Medulla oblongata (tissue), 1 donor: ENCODE measurements around the gene C1QB.

ENCODE experiments used
- DNase-seq: peaks from one replicate; pipeline ENCODE4 v3.0.0-alpha.2; 2015; ENCODE audit errors: extremely low spot score

The C1QB gene

DNA sequence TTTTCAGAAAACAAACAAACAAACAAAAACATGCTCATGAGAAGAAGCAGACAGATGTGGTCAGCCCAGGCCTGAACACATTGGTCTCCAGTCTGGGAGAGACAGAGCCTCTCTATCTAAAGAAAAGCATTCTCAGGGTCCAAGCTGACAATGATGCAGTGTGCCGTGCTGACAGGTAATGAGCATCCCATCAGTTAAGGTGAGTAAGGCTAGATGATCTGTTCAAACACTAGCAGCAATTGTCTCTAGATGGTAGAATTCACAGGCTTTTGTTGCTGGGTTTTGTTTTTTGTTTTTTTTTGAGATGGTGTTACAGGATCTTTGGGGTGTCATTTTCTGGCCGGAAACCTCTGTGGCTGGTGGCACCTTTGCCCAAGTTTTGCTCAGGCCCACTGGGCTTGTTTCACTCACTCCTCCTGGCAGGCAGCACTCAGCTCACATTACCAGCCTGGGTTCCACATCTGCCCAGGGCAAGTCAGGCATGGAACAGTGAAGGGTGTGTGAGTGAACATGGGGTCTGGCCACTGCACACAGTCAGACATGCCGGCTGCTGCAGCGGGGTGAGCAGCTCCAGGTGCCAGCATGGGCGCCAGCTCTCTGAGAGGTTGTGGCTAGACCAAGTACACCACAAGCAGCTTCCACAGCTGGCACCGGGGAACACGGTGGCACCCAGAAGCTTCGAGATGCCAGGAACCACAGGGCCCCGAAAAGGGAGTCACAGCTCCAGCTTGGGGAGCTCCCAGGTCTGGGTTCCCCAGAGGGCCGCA lies 19.2 kb upstream of the C1QB start:
- no peak for DNase-seq

DNA sequence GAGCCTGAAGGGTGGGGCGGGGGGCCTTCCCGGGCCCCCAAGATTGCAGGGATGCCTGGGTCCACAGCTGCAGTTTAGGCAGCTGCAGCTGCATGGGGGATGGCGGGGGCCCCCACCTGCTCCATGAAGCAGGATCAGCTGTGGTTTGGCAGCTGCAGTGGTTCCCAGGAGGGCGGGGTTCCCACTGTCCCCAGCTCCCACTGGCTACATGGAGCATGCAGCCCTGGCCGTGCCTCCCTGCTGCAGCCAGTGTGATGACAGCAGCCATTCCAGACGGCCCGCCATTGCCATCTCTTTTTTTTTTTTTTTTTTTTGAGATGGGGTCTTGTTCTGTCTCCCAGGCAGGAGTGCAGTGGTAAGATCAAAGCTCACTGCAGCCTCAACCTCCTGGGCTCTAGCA lies 17.6 kb upstream of the C1QB start:
- no peak for DNase-seq

DNA sequence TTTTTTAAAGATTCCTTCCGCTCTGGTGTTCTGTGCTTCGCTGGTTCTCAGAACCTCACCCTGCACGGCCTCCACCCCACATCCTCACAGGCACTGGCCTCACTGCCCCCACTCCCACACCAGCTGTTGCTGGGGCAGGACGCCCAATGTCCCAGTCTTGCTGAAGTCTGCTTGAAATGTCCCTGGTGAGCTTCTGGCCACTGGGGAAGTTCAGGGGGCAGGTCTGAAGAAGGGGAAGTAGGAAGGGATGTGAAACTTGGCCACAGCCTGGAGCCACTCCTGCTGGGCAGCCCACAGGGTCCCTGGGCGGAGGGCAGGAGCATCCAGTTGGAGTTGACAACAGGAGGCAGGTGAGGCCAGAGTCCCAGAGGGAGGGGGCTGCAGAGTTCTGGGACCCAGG lies 16.7 kb upstream of the C1QB start, which contains the start of gene C1QA:
Gene C1QA (plus strand): TSS at position 276 of the 400 bp plus-strand sequence. CDS start 989 bp downstream, outside the sequence.
- DNase-seq, result peak; percentile 84

DNA sequence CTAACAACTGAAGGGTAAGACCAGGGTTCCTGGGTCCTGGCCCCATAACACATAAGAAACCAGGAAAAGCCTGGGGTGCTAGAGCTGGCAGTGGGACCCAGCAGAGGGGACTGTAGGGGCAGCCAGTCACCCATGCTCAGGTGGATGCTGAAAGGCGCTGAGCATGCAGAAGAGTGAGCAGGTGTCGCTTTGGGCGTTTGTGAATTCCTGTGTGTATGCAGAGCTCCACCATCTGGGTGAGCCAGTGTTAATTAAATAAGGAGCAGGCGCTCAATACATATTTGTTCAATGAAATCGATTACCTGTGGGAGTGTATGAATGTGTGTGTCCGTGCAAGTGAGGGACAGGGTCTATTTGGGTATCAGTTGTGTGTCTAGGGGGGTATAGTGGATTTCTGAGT lies 16.1 kb upstream of the C1QB start:
- no peak for DNase-seq

DNA sequence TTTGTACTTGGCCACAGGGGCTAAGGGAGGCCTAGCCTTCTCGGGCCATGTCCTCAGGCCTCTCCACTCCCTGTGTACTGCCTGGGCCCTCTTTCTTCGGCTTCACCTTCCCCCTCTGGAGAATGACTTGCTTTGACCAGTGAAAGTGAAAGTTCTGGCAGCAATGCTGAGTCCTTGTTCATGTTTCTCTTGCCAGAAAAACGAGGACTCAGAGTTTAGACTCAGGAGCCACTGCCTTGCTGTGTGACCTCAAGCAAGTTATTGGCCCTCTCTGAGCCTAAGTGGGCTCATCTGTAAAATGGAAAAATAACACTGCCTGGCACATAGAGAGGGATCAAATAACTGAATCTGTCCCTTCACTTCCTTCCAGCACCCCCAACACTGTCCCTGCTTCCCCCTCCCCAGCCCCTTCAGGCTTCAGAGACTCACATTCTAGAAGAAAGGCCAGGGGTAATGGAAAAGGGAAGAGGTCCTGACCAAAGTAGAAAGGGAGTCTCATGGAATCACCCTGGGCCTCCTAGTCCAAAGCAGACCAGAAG lies 15.1 kb upstream of the C1QB start:
- no peak for DNase-seq

DNA sequence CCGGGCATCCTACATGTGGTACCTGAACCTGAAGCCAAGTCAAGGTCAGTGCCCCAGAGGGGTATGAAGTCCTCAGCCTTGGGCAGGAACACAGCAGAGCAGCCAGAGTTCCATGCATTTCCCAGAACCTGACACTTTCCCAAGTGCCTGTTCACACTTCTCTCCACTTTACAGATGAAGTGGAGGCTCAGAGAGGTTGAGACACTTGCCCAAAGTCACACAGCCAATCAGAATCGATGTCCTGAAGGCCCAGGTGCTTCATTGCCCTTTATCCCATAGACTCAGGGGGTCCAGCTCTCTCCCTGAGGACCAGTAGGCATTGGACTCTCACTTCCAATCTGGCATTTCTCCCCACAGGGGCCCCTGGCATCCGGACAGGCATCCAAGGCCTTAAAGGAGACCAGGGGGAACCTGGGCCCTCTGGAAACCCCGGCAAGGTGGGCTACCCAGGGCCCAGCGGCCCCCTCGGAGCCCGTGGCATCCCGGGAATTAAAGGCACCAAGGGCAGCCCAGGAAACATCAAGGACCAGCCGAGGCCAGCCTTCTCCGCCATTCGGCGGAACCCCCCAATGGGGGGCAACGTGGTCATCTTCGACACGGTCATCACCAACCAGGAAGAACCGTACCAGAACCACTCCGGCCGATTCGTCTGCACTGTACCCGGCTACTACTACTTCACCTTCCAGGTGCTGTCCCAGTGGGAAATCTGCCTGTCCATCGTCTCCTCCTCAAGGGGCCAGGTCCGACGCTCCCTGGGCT lies 14.4 kb upstream of the C1QB start:
- DNase-seq, result no peak

DNA sequence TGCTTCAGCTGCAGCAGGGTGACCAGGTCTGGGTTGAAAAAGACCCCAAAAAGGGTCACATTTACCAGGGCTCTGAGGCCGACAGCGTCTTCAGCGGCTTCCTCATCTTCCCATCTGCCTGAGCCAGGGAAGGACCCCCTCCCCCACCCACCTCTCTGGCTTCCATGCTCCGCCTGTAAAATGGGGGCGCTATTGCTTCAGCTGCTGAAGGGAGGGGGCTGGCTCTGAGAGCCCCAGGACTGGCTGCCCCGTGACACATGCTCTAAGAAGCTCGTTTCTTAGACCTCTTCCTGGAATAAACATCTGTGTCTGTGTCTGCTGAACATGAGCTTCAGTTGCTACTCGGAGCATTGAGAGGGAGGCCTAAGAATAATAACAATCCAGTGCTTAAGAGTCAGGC lies 13.8 kb upstream of the C1QB start:
- DNase-seq, result no peak

DNA sequence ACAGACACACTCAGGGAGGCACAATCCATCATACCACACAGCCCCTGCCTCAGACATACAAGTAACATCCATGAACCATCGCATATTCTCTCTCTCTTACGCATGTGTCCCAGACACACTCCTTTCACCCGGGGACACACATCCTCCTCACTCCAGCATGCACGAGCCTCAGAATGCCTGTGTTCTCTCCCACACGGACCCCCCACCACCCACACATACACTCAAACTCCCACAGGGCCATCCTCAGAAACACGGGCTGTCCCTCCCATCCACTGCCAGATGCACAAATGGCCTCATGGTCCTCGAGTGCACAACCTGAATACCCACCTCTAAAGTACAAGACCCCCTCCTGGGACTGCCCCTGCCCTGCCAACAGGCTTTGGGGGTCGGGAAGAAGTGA lies 11.8 kb upstream of the C1QB start:
- no peak for DNase-seq

DNA sequence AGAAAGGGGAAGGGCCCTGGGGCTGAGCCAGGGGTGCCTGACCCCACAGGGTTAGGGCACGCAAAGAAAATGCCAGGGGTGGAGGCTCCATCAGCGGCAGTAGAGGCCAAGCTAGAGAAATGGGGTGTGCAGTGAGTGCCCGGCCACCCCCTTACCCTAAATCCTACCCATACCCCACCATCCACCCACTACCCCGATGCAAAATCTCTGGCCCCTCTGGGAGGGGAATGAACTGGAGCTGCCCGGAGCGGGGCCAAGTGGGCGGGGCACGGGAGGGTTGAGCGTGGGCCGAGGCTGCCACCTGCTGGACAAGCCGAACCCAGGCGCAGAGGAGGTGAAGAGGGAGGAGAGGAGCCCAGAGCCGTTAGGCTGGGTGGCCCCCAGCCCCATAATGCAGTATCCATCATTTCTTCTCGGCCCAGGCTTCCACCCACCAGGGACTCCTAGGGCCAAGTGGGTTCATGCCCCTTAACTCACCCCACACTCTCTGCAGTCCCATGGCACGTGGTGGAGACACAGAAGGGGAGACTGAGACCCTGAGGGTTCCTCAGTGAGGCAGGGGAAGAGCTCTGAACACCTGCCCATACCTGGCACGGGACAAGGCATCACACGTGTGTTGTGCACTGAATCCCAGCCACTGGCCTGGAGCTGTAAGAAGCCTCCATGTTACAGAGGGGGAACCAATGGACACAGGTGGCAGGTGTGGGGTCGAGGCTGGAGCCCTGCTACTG lies 11.0 kb upstream of the C1QB start:
- DNase-seq, result peak; percentile 79

DNA sequence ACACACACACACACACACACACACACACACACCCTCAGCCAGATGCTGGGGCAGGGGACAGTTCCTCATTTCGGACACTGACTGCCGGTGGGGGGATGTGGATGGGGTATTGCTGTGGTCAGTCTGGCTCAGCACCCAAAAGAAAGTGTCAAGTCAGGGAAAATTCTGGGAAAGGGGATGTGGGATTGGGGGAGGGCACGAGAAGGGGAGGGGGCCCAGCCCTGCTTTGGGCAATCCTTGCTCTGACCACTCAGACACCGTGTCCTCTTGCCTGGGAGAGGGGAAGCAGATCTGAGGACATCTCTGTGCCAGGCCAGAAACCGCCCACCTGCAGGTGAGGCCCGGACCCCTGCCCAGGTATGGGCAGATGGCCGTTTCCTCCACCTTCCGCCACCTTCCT lies 9.7 kb upstream of the C1QB start, which contains the start of gene C1QC:
Gene C1QC (plus strand): TSS at position 253 of the 400 bp plus-strand sequence. CDS start 391 bp downstream, outside the sequence.
- peak; percentile 76 for DNase-seq

DNA sequence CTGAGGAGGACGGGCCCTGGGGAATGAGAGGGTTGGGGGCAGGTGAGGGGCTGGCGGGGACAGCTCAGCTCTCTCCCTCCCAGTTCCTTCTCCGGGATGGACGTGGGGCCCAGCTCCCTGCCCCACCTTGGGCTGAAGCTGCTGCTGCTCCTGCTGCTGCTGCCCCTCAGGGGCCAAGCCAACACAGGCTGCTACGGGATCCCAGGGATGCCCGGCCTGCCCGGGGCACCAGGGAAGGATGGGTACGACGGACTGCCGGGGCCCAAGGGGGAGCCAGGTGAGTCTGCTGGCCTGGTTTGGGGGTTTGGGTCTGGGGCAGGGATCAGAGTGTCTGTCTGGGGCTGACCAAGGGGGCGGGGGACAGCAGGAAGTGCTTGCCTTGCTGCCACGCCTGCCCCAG lies 9.1 kb upstream of the C1QB start:
- DNase-seq, result no peak

DNA sequence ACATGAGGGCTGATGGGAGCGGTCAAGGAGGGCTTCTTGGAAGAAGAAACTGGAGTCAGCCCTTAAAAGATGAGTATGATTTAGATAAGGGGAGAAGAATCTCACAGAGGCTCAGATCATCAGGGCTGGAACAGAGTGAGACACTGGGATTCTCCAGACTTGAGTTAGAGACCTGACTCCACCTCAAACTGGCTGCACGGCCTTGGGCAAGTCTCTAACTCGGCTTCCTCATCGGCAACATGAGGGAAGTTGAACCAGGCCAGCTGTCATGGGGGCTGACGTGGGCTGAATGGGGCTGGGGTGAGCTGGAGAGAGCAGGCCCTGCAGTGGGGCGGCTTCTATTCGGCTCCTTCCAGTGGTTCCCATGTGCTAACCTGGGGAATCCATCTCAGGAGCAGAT lies 7.1 kb upstream of the C1QB start:
- DNase-seq, result peak; percentile 29

DNA sequence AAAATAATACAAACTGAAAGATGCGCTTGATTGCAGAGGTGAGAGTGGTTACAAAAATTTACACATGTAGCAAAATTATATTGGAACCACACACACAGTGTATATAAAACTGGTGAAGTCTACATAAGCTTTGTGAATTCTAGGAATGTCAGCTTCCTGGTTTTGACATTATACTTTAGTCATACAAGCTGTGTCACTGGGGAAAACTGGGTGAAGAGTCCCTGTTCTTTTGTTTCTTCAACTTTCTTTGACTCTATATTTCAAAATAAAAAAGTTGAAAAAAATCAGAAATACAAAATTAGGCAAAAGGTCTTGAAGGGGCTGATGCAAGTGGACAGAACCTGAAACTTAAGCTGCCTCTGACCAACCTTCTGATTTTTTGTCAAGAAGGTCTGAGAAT lies 6.7 kb upstream of the C1QB start:
- no peak for DNase-seq

DNA sequence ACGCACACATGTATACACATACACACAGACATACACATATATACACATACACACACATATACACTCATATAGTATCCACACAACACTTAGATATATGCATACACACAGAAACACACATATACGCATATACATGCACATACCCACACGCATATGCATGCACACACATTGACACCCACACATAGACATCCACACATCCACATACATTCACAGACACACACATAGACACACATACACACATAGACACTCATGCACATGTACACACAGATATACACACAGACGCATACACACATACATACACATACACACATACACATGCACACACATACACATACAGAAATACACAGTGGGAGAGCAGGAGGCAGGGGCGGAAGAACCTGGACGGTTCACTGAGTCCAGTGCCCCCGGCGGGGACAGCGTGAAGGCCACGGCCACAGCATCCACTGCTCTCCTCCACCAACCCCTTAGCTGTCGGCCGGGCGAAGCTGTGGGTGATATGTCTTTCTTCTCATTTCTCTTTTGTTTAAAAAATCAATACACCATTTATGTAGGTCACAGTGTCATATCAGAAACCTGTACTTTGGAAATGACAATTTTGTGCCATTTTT lies 2.8 kb upstream of the C1QB start:
- no peak for DNase-seq

DNA sequence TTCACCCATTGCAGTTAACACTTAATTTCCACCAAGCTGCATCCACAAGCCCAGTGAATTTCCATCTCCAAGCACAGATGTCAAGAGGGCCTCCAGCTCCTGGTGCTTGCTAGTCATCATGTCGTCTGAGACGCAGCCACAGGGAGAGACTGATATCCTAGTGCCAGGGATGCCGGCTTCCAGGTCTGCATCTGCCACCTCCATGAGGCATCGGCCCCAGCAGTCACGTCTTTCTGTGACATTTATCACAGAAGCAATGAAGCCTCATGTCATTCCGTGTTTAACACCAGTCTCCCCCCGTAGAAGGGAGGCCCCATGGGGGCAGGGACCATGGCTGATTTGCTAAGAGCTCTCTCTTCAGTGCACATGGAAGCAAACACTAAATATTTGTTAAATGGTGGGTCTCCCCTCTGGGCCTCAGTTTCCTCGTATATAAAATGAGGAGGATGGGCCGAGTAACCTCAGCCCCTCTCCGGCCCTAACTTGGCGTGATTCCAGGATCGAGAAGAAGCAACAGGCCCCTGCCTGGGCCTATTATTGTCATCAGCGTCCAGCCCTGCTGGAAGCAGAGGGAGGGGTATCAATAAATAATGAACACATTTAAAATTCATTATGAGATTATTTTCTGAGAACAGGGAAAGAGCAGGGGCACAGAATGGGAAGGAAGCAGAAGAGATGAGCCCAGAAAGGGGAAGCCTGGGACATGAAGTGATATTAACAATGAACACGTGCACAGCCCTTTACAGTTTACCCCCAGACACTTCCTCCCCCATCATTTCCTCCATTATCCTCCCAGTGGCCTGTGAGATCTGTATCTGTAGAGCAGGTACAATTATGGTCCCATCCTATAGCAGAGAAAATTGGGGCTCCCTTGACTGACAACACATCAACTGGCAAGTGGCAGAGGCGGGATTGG lies 837 bp upstream of the C1QB start:
- DNase-seq, result no peak

DNA sequence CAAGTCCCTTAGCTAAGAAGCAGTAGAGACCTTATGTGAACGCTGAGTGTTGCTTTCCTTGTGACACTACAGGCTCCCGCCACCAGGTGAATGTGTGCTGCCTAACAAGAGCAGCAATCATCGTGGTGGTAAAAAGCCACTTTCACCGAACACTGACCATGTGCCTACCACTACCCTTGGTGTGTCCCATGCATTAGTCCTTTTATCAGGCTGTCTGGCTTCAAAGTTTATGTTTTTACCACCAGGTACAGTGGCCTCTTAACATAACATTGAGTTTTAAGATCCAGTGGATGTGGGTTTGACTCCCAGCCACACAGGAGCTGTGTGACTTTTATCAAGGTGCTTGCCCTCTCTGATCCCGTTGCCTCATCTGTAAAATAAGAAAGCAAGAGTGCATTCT lies 1.7 kb downstream of the C1QB start:
- no peak for DNase-seq

DNA sequence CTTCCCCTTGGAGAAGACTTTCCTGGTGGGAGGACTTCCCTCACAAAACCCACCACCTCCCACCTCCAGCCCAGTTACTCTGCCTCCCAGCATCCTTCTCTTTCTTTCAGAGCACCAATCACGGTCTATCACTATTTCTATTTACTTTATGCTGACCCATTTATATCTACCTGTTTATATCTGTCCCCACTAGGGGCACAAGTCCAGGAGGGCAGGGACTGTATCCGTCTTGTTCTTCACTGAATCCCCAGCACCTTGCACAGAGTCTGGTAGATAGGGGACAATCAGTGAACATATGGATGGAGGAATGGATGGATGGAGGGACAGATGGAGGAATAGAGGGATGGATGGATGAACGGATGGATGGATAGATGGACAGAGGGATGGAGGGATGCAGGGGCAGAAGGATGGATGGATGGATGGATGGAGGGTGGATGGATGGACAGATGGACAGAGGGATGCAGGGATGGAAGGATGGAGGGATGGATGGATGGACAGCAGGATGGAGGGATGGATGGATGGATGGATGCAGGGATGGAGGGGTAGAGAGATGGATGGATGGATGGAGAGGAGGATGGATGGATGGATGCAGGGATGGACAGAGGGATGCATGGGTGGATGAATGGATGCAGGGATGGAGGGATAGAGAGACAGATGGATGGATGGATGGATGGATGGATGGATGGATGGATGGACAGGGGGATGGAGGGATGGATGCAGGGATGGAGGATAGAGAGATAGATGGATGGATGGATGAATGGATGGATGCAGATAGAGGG lies 5.5 kb downstream of the C1QB start:
- DNase-seq, result no peak

DNA sequence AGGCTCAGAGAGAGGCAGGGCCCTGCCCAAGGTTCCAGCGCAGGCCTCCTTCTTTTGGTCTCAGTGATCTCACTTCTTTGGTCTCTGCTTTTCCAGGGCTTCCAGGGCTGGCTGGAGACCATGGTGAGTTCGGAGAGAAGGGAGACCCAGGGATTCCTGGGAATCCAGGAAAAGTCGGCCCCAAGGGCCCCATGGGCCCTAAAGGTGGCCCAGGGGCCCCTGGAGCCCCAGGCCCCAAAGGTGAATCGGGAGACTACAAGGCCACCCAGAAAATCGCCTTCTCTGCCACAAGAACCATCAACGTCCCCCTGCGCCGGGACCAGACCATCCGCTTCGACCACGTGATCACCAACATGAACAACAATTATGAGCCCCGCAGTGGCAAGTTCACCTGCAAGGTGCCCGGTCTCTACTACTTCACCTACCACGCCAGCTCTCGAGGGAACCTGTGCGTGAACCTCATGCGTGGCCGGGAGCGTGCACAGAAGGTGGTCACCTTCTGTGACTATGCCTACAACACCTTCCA lies 7.7 kb downstream of the C1QB start:
- no peak for DNase-seq

DNA sequence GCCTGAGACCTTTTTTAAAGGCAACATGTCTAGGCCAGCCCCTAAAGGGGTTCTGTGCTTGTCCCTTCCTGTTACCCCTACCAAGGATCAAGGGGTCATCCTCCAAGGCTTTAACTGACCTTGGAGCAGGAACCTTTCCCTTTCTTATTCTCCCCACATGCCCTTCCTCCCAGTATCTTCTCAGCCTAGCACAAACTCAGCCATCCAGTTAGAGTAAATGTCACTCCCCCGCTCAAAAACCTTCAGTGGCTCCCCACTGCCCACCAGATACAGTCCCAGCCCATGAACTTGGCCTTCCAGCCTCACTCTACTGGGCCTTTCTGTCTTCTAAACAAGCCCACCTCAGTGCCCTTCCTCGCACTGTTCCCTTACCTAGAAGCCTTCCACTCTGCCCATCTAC lies 8.8 kb downstream of the C1QB start:
- DNase-seq, result no peak

DNA sequence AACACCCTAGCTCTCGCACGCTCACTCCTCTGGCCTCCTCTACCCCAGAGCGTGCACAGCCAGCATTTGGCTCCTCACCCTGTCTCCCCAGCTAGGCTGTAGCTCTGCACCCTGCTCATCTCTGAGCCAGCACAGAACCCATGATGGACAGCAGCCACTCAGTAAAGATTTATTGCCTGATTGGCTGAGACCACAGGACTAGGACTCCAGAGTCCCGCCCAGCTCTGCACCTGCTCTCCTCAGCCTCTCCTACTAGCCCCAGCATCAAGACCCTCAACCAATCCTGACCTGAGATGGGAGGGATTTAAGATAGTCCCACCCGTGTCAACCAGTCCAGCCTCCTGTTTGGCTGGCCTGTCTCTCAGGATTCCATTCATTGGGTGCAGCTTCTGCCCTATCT lies 9.3 kb downstream of the C1QB start:
- DNase-seq, result peak; percentile 78
